Gastrocnemius medialis (tissue), 4 donors: ENCODE results near the gene MYCN. TPM values are rescaled to one million over a fixed set of nuclear protein-coding genes. Genes with fewer than 3 reads are reported as not detected.

Source experiments
- ATAC-seq, 2 donors: fragments of 150-250 bp; one replicate each; pipeline ENCODE4 v1.9.1; 2016
- DNase-seq, 2 donors: peaks; one replicate each; pipeline ENCODE4 v3.0.0-alpha.2; 2019
- H3K27ac ChIP-seq, 4 donors: fragments of 200-600 bp; sonication (generic); 1 replicate in 1 of 4; 2 replicates in 3 of 4; pipeline ENCODE4 v1.5.1; 2016 to 2018; ENCODE audit warnings: mild to moderate bottlenecking in 2 of 4, moderate library complexity in 1 of 4
- H3K27me3 ChIP-seq, 3 donors: fragments of 200-600 bp; sonication (generic) in 2 of 3; 1 replicate in 1 of 3; 2 replicates in 2 of 3; pipeline versions ENCODE4 v1.5.1 to v1.6.0; 2016 to 2019; ENCODE audit warnings: mild to moderate bottlenecking in 1 of 3, moderate library complexity in 1 of 3
- H3K36me3 ChIP-seq, 2 donors: fragments of 200-600 bp; sonication (generic) in 1 of 2; one replicate each; pipeline ENCODE4 v1.5.1; 2017 to 2018
- H3K4me1 ChIP-seq, 2 donors: fragments of 200-600 bp; sonication (generic) in 1 of 2; one replicate each; pipeline ENCODE4 v1.5.1; 2016 to 2017; ENCODE audit warnings: mild to moderate bottlenecking in 2 of 2
- H3K4me3 ChIP-seq, 4 donors: fragments of 200-600 bp; sonication (generic) in 3 of 4; 1 replicate in 1 of 4; 2 replicates in 3 of 4; pipeline ENCODE4 v1.5.1; 2016 to 2019; ENCODE audit warnings: mild to moderate bottlenecking in 2 of 4
- H3K9me3 ChIP-seq, 3 donors: fragments of 200-600 bp; sonication (generic) in 2 of 3; 1 replicate in 1 of 3; 2 replicates in 2 of 3; pipeline ENCODE4 v1.5.1; 2016 to 2019
- POLR2A ChIP-seq, 2 donors: fragments of 450-650 bp; IDR thresholded peaks; one replicate each; pipeline ENCODE4 v1.6.1; 2017; ENCODE audit warnings: antibody characterized with exemption in 2 of 2, mild to moderate bottlenecking in 2 of 2, moderate library complexity in 2 of 2
- in situ Hi-C, 4 donors: fragments of 200-750 bp; cut with MboI; loops; one replicate each; pipeline versions ENCODE4 v1.15.0 to v1.8.0; 2017; ENCODE audit warnings: low sequenced_read_pairs in 4 of 4
- intact Hi-C: fragments of 100-400 bp; cut with DNase I; formaldehyde crosslinking; loops from one replicate; pipeline ENCODE4 v1.15.1; 2023; ENCODE audit warnings: low total_unique reads
- total RNA-seq, 4 donors: library from RNA; depleted of rRNA; stranded (reverse); fragments of >200 nt; gene quantifications; one replicate each; pipeline versions ENCODE4 v1.1.0 to v1.2.3, GENCODE V29; 2016
- TF ChIP-seq, protein P1 (sequence below), 5 experiments: fragments of 450-650 bp in 3 of 5; fragments of 200-600 bp in 2 of 5; sonication (generic) in 2 of 5; IDR thresholded peaks in 4 of 5; conservative IDR thresholded peaks in 1 of 5; 1 replicate in 4 of 5; 2 replicates in 1 of 5; pipeline ENCODE4 v1.5.1; 2016 to 2019; ENCODE audit warnings: antibody characterized with exemption in 5 of 5, mild to moderate bottlenecking in 3 of 5, moderate library complexity in 3 of 5

The MYCN gene
- total RNA-seq, 4 donors from 2014 or later = 0.17 to 0.25 TPM; not detected in 2

DNA sequence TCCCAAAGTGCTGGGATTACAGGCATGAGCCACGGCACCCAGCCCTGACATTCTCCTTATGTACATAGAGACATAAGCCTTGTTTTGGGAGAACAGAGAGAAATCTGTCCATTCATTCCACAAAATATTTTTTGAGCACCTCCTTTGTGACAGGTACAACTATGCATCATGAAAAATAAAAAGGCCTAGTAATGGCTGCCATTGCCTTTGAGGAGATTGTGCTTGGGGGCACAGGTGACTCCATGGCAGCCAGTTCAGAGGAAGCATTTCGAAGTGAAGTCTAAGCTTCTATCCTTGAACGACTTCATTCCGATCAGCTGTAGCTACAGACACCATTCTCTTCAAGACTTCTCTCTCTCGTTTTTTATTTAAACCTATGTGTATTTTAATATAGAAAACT, 10.5 kb upstream of the MYCN start:
- TF ChIP-seq, protein P1, sequence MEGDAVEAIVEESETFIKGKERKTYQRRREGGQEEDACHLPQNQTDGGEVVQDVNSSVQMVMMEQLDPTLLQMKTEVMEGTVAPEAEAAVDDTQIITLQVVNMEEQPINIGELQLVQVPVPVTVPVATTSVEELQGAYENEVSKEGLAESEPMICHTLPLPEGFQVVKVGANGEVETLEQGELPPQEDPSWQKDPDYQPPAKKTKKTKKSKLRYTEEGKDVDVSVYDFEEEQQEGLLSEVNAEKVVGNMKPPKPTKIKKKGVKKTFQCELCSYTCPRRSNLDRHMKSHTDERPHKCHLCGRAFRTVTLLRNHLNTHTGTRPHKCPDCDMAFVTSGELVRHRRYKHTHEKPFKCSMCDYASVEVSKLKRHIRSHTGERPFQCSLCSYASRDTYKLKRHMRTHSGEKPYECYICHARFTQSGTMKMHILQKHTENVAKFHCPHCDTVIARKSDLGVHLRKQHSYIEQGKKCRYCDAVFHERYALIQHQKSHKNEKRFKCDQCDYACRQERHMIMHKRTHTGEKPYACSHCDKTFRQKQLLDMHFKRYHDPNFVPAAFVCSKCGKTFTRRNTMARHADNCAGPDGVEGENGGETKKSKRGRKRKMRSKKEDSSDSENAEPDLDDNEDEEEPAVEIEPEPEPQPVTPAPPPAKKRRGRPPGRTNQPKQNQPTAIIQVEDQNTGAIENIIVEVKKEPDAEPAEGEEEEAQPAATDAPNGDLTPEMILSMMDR (IDR thresholded peaks at IDR 0.05 in 4 of 5, conservative IDR thresholded peaks at IDR 0.05 in 1 of 5) = no peak
- no peaks in the 10 kb centered on the region for H3K9me3 ChIP-seq
- H3K4me1 ChIP-seq = no peaks in the 10 kb centered on the region
- ATAC-seq = no peak
- H3K27me3 ChIP-seq = no peaks in the 10 kb centered on the region
- H3K4me3 ChIP-seq = no peak overlapping the region
- intact Hi-C loops (no loop called here), in situ Hi-C loops (loop anchor here (10.0 to 25.0 kb wide), 8 partner anchors 293 to 832 kb away; no protein-coding TSS in a partner anchor)
- no peaks in the 10 kb centered on the region for H3K36me3 ChIP-seq
- DNase-seq = no peak
- no peak overlapping the region for H3K27ac ChIP-seq

DNA sequence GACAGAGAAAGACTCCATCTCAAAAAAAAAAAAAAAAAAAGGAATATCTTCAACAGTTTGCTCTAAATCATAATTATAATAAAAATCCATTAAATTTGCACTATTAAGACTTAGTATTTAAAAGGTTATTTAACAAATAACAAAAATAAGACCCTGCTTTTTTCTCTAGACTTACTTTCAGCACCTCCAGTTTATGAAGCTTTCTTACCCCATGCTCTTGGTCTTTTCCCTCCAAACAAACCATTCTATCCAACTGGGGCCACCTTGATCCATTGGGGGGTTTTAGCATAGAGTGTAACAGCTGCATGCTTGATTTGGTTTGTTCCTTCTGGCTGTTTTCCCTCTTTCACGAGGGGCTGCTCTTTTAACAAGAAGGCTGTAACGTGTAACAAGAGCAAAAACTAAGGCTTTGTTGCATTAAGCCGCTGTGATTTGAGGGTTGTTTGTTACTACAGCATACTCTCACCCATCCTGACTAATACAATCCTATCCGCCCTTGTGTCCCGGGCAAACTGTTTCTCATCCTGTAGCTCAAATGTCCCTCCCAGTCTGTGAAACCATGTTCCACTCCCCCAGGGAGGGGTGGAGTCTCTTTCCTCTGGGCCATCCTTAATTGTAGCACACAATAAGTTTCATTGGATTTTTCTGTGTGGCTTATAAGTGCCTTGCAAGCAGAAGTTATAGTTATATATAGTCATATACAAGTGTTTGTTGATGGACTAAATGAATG, 9.6 kb upstream of the MYCN start:
- Histone ChIP-seq H3K4me1 (no peaks in the 10 kb centered on the region), H3K36me3 (no peaks in the 10 kb centered on the region), H3K4me3 (no peak overlapping the region), H3K27me3 (no peaks in the 10 kb centered on the region), H3K9me3 (no peaks in the 10 kb centered on the region), H3K27ac (no peak overlapping the region)
- no peak for TF ChIP-seq POLR2A (IDR thresholded peaks at IDR 0.05)
- DNase-seq (no peak), ATAC-seq (no peak)
- intact Hi-C loops = no loop called here
- in situ Hi-C loops = loop anchor here (10.0 to 25.0 kb wide), 8 partner anchors 293 to 832 kb away; no protein-coding TSS in a partner anchor

DNA sequence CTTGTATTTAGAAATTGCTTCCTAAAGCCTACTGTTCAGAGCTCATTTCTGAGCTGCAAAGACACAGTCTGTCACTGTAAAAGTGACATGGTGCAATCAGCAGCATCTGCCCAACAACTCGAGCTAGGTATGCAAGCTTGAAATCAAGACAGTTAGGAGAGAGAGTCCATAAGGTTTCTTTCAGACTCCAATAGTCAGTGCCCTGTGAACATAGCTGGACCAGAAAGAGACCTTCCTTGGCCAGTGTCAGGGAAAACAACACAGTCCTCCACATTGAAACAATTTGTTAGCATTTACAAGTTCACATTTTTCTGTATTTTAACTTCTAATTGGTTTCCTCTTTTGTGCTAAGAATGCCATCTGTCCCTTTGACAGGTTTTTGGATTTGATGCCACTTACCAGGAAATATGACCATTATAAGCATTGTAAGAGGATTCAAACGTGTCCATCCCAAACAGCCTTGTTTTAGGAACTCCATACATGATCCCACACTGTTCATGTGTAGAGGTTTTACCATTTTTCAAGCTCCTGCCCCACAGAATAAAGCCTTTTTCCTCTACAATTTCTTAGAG, 8.9 kb upstream of the MYCN start:
- Histone ChIP-seq H3K9me3 (no peaks in the 10 kb centered on the region), H3K27ac (no peak overlapping the region), H3K36me3 (no peaks in the 10 kb centered on the region), H3K4me3 (no peak overlapping the region), H3K4me1 (no peaks in the 10 kb centered on the region), H3K27me3 (no peaks in the 10 kb centered on the region)
- ATAC-seq (no peak), DNase-seq (no peak)
- TF ChIP-seq, protein P1 (IDR thresholded peaks at IDR 0.05 in 4 of 5, conservative IDR thresholded peaks at IDR 0.05 in 1 of 5) = no peak
- no peak for TF ChIP-seq POLR2A (IDR thresholded peaks at IDR 0.05)
- in situ Hi-C loops = loop anchor here (10.0 to 25.0 kb wide), 8 partner anchors 294 to 831 kb away; no protein-coding TSS in a partner anchor
- intact Hi-C loops = no loop called here

DNA sequence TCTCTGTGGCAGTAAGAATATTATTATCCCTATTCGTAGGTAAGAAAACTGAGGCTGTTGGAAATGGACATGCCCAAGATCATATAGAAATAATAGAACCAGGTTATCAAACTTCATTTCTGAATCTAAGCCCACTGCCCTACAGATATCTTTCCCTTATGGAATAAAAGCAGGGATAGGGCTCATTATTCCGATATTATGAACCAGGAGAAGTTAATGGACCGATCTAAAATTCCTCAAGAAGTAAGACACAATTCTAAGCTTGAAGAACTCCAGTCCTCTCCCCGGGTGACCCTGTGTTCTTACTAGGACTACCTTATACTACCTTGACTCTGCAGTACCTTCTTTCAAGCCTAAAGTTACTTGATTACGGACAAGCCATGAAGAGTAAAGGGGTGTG, 8.4 kb upstream of the MYCN start:
- no peak overlapping the region for H3K4me3 ChIP-seq
- intact Hi-C loops (no loop called here), in situ Hi-C loops (loop anchor here (10.0 to 25.0 kb wide), 8 partner anchors 295 to 830 kb away; no protein-coding TSS in a partner anchor)
- no peak overlapping the region for H3K27ac ChIP-seq
- H3K4me1 ChIP-seq = no peaks in the 10 kb centered on the region
- H3K27me3 ChIP-seq = no peaks in the 10 kb centered on the region
- ATAC-seq (no peak), DNase-seq (no peak)
- TF ChIP-seq, protein P1 (IDR thresholded peaks at IDR 0.05 in 4 of 5, conservative IDR thresholded peaks at IDR 0.05 in 1 of 5) = no peak
- no peak for TF ChIP-seq POLR2A (IDR thresholded peaks at IDR 0.05)
- no peaks in the 10 kb centered on the region for H3K9me3 ChIP-seq
- H3K36me3 ChIP-seq = no peaks in the 10 kb centered on the region

DNA sequence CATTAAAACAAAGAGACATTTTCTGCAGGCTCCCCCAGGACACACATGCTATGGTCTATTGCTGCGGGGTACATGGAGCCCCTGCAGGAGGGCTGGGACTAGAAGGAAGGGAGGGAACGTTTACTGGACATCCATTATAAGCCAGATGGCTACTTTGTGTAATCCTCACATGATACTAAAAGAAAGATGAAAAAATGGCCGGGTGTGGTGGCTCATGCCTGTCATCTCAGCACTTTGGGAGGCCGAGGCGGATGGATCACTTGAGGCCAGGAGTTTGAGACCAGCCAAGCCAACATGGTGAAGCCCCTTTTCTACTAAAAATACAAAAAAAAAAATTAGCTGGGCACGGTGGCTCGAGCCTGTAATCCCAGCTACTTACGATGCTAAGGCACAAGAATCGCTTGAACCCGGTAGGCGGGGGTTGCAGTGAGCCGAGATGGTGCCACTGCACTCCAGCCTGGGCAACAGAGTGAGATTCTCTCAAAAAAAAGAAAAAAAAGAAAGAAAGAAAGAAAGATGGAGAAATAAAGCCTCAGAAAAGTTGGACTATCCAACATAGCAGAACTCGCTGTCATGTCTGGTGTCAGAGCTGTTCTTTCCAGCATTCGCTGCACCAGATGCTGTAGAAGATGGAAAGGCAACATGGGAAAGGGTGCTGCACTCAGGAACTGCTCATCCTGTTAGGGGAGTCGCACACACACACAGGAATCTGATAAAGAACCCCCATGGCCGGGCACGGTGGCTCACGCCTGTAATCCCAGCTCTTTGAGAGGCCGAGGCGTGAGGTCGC, 7.8 kb upstream of the MYCN start:
- Histone ChIP-seq H3K27me3 (no peaks in the 10 kb centered on the region), H3K4me3 (no peak overlapping the region), H3K9me3 (no peaks in the 10 kb centered on the region), H3K36me3 (no peaks in the 10 kb centered on the region), H3K27ac (no peak overlapping the region), H3K4me1 (no peaks in the 10 kb centered on the region)
- DNase-seq (no peak), ATAC-seq (no peak)
- in situ Hi-C loops (loop anchor here (10.0 to 25.0 kb wide), 8 partner anchors 295 to 830 kb away; no protein-coding TSS in a partner anchor), intact Hi-C loops (no loop called here)
- TF ChIP-seq, protein P1 (IDR thresholded peaks at IDR 0.05 in 4 of 5, conservative IDR thresholded peaks at IDR 0.05 in 1 of 5) = no peak
- TF ChIP-seq POLR2A (IDR thresholded peaks at IDR 0.05) = no peak
